Right renal pelvis (tissue), 4 donors: Measurements from ENCODE around the gene MYH9. TPM values are rescaled to one million over a fixed set of nuclear protein-coding genes. Genes with fewer than 3 reads are reported as not detected.

Source experiments
- DNase-seq, 4 donors: peaks; one replicate each; pipeline ENCODE4 v3.0.0-alpha.2; 2013; ENCODE audit warnings: low read depth in 4 of 4, low spot score in 3 of 4, missing footprints in 1 of 4
- polyA plus RNA-seq, 4 donors: library from polyadenylated mRNA; unstranded; fragments of 120-200 nt; gene quantifications; one replicate each; pipeline ENCODE4 v1.2.1, GENCODE V29; 2013; ENCODE audit not compliant: insufficient read length in 4 of 4

The MYH9 gene
- polyA plus RNA-seq, 4 donors: 269 to 312 (median 292) TPM

- DNase-seq: no peak
These were observed 133 bp downstream of the MYH9 start for GRCh38 chr22:36387709-36387958.

- DNase-seq: no peak
These were observed 663 bp downstream of the MYH9 start for GRCh38 chr22:36386900-36387708.

- DNase-seq: no peak
These were observed 1.3 kb downstream of the MYH9 start for GRCh38 chr22:36386351-36386899.

- no peak for DNase-seq
These were observed 2.0 kb downstream of the MYH9 start for GRCh38 chr22:36385491-36386350.

DNA sequence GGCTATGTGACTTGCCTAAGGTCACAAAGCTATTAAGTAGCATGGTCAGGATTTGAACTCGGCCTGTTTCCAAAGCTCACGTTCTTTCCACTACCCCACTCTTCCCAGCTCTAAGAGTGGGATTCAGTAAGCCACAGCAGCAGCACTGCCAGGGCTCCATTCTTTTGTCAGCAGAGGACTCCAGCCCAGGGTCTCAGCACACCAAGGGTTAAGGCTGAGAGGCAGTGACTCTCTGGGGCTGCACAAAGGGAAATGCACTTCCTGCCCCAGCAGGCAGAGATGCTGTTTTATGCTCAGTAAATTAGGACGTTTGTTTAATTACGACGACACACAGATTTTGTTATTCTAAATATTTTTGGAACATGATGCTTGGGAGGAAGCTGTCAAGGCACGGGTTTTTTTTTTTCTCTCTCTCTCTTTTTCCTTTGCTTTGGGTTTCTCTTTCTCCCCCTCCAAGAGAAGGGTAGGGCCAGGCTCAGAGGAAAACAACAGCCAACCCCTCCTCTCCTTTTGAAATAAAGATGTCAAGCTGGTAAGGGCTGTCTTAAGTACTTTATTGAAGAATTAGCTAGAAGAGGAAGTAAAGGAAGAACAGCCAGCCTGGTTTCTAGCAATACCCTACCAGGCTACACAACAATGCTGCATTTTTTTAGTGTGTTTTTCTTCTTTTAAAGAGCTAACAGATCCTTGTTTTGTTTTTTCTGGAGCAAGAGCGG lies 2.8 kb downstream of the MYH9 start:
- DNase-seq: no peak

DNA sequence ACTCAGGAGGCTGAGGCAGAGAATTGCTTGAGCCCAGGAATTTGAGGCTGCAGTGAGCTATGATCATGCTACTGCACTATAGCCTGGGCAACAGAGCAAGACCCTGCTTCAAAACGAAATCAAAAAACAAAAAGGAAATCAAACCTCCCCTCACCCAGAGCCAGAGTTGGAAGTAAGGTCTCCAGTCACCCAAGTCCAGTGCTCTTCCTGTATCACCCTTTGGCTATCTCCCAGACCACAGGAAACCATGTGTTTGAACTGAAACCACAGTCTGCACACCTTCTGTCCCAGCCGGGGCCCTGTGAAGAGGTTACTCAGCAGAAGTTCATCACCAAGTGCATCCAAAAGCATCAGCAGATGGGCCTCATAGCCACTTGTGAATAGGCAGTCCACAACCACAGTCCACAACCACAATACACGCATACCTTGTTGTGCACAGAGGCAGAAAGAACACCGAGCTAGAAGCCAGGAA lies 4.6 kb downstream of the MYH9 start:
- no peak for DNase-seq

GRCh38 chr22:36381513-36382128 lies 6.1 kb downstream of the MYH9 start:
- no peak for DNase-seq

- DNase-seq: no peak
These were observed 8.0 kb downstream of the MYH9 start for GRCh38 chr22:36379593-36380361.

DNA sequence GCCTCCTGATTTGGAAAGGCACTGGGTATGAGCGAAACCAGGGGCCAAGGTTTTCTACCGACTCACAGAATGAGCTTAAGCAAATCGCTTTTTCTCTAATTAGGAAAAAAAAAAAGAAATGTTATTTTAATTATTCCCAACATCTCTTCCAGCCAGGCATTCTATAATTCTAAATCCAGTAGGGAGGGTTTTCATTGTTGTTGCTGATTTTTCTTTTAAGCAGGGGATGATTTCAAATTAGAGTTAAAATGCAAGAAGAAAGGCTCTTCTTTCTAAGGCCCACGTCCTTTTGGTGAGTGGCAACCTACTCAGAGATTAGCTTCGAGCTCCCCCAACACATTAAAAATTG lies 8.9 kb downstream of the MYH9 start:
- no peak for DNase-seq

- no peak for DNase-seq
These were observed 9.5 kb downstream of the MYH9 start for GRCh38 chr22:36378080-36378868.

DNA sequence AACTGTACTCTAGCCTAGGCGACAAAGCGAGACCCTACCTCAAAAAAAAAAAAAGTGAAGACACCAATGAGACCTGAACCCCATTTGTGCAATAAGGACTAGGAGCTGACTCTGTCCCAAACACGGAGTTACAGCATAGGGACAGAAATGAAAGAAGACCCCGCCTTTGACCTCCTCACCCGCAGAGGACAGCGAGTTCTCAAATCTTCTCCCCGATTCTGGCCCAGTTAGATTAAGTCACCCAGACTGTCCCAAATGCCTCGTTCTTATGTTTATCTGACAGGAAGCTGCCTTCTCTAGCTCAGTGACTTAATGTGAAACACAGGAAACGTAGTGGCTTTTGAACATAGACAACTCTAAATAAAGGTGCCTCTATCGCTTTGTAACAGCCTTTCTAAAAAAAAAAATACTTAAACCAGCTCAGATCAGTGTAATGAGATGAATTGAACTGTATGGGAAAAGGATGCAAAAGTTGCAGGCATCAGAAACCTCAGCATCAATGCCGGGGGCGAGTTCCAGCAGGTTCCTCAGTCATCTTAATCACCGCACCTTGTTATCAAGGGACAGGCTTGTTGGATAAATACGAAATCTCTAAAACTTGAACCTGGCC lies 10.6 kb downstream of the MYH9 start:
- no peak for DNase-seq

DNA sequence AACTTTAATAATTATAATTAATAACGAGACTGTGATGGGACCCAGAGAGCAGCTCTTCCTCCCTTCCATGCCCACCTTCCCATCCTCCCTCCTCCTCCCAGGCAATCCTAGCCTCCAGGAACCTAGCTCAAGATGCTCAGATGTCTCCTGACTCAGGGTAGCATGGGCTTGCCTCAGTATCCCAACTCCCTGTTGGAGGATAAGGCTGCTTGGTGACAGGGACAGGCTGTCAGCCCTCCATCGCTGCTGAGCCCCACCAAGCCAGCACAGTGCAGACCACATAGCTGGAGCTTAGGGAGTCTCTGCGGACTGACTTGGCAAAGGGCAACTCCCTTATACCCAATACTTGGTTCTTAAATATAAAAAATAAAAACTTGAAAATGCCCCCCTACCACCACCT lies 11.5 kb downstream of the MYH9 start:
- DNase-seq: no peak

- DNase-seq: no peak
These were observed 12.4 kb downstream of the MYH9 start for GRCh38 chr22:36375071-36375980.

DNA sequence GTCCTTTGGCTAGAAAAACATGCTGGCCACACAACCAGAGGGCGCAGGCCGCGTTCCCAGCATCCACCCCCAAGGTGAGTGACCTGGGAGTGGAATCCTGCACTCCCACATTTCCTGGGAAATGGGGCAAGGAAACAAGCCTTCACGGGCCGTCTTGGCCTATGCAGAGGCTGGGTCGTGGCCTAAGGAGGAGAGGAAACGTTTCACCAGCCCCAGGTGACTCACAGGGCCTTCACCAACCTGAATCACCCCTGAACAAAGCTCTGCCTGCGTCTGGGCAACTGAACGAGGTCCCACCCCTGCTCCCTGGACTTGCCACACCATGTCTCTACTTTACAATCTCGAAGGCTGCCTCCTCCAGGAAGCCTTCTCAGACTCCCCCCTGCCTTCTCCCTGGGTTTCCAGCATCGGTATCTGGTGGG lies 13.2 kb downstream of the MYH9 start:
- no peak for DNase-seq

- DNase-seq: no peak
These were observed 14.5 kb downstream of the MYH9 start for GRCh38 chr22:36373258-36373579.

DNA sequence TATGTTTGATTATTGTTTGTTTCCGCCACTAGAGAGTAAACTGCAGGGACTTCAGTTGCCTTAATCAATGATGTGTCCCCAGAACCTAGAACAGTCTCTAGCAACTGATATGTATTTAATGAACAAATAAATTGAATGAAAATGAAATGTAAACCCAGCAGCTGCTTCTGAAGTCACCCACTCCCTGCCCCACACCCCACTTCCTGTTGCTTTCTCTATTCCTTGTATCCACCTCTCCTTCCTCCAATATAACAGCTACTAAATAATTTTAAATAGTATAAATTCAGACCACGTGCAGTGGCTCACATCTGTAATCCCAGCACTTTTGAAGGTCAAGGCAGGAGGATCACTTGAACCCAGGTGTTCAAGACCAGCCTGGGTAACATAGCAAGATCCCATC lies 15.8 kb downstream of the MYH9 start:
- no peak for DNase-seq

- no peak for DNase-seq
These were observed 17.6 kb downstream of the MYH9 start for GRCh38 chr22:36369922-36370791.
